HG03520 (cell line): ENCODE measurements around the gene IGF2BP2.
"Not testable (repeated sequence)": the region's sequence is repeated elsewhere in the genome, so short reads cannot be mapped to it uniquely, and the experiment has no call there.

ENCODE experiments used
- ATAC-seq: cut with Tn5 transposase; IDR thresholded peaks from one replicate; pipeline ENCODE4 v1.9.1; 2021; ENCODE audit warnings: mild to moderate bottlenecking, moderate library complexity; ENCODE audit not compliant: unreplicated experiment

Gene IGF2BP2

DNA sequence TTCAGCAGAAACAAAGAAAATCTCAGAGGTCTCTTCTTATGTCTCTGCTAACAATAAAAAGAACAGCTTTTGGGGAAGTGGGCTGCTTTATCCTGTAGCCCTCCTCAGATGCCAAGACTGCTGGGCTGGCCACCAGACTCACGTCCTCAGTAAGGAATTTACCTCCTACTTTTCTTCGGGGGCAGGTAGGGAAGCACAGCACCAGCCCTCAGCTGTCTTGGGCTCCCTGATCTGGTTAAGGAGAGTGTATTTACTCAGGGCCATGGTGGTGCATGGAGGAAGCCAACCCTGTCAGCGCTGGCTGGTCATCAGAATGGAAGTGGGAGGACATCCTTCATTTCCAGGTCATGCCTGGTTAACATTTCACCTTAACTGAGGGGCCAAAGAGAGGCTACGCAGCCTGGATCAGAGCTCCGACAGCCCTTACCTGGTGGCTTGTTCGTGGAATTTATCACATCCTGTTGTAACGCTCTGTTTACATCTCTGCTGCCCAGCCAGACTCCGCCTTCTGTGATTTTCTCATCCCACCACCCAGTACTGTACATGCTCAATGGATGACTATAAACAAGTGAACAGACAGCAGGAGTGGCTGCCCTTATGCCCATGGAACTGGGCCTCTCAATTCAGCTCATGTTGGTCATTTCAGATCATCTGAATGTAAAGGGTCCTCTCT, 108.3 kb downstream of the IGF2BP2 start:
- ATAC-seq = no peak

DNA sequence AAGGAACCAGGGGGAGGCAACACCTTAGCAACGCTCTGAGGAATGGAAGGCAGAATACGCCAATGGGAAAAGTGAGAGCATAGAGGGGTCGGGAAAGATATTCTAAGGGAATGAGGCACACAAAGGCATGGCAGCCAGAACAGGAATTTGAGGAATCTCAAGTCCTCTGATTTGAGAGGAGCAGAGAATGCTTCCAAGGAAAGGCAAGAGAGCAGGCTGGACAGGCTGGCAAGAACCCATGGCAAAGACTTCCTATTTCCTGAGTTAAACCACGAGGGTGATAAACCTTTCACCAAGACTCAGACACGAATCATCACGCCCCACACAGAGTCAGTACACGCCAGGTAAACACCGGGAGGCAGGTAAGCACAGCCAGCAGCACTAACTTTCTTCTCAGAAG, 109.8 kb downstream of the IGF2BP2 start:
- ATAC-seq = no peak

DNA sequence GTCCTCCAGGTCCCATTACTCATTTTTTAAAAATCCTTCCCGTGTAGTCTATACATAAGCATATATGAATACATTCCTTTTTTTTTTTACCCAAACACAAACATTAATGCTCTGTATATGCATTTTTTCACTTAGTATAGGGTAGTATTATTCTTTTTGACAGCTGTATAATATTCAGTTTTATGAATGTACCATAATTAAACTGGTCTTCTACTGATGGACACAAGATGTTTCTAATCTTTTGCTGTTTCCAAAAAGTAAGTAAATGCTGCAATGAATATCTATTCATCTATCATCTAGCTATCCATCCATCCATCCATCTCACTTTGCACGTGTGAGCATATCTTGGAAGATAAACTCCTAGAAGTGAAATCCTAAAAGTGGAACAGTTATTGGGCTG, 110.8 kb downstream of the IGF2BP2 start:
- no peak for ATAC-seq

DNA sequence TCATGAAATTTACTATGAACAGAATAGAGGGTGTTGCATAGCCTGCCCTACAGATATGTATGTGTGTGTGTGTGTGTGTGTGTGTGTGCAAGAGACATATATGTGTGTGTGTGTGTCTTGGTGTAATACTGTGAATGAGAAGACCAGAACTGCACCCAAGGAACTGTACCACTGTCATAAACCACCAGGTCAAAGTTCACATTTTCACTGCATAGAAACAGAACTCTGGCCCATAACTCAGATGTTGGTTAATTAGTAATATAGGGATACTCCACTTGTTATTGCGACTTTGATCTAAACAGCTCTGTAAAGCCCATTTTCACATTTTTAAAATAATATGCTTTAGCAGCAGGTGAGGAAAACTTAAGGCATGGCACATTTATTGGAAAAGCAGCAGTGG, 111.8 kb downstream of the IGF2BP2 start:
- no peak for ATAC-seq

DNA sequence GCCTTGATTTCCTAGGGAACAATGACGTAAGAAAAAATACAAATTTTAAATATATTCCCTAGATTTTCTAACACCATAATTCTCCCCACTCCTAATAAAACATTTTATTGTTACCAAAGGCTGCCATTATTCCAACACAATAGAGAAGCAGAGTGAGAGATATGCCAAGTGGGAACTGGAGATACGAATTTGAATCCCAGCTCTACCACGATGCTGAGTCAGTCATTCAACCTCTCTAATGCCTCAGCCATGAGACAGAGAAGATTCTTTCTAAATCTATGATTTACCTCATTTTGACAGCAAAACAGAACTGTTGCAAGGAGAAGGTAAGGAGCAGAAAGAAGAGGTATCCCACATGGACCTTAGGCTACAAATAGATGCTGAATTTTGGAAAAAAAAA, 112.5 kb downstream of the IGF2BP2 start:
- no peak for ATAC-seq

DNA sequence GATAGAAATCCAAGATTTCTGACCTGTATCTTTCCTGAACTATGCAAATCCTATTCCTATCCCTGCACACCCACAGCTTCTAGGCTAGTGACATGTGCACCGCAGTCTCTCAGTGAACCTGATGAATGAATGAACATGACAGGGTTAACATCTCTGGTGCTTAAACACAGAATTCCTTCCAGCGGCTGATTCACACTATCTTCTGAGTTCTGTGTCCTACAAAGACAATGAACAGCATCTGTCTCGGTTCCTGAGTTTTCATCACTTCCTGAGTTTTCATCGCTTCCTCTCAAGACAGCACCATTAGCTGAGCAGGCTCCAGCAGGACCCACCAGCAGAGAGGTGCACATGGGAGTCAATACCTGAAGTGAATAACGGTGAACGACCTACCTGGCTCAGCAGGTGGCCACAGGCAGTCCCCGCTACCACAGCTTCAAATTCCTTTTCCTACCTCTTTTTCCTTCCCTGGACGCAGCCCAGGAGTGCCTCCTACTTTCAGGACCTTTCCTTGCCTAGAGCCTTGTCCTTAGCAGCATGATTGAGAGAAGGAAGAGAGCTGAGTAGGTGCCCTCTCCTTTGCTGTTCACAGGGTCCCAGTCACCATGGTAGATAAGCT, 113.5 kb downstream of the IGF2BP2 start:
- ATAC-seq = no peak

DNA sequence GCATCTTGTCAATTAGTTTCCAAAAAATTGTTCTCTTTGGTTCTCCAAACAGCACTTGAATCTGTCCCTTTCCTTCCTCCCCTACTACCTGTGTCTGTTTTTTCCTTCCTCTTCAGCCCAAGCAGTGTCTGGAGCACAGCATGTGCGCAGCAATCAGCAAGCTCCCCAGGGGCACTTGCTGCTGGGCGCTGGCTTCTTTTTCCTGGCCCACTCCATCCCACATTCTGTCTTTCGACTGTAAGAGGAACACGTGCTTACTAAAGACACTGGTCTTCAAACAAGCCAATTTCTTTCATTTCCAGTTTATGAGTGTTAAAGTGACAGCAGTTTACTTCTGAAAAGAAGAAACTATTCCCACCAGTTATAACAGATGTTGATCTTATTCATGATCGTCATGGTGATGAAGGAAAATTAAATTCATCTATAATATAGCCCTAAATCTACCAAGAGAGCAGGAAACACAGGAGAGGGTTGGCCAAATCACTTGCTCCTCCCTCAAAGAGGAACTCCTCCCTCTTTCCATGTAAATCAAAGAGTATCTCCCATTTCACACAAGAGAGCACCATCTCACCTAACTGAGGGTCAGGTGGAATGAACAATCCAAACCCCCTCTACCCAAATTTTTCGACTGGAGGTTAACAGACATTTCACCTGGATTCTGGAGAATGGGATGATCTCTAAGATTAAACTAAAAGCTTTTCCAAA, 115.4 kb downstream of the IGF2BP2 start:
- no peak for ATAC-seq

DNA sequence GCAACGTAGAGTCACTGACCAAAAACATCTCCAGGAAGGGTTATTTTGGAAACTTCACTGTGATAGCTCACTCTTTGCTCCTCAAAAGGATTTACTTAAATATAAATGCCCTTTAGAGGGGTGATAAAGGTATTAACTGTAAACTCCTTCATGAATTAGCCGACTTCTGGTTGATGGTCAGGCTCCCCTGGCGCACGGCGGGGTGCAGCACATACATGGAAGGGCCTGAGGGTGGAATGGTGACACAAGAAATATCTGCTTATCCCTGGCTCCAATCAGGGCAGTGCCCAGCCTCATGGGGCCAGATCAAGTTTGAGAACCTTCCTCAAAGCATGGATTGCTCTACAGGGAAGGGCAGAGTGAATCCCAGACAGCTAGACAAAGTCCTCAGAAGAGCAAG, 116.5 kb downstream of the IGF2BP2 start:
- no peak for ATAC-seq

DNA sequence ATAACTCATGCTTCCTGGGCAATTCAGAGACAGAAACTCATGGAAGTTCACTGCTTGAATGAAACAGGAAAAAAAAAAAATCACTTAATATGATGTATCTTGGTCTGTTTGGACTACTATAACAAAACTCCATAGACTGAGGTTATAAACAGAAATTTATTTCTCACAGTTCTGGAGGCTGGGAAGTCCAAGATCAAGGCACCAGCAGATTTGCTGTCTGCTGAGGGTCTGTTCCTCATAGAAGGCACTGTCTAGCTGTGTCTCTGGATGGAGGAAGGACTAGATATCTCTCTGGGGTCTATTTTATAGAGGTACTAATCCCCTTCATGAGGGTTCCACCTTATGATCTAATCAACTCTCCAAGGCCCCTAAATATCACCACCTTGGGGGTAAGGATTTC, 119.3 kb downstream of the IGF2BP2 start:
- ATAC-seq = no peak

DNA sequence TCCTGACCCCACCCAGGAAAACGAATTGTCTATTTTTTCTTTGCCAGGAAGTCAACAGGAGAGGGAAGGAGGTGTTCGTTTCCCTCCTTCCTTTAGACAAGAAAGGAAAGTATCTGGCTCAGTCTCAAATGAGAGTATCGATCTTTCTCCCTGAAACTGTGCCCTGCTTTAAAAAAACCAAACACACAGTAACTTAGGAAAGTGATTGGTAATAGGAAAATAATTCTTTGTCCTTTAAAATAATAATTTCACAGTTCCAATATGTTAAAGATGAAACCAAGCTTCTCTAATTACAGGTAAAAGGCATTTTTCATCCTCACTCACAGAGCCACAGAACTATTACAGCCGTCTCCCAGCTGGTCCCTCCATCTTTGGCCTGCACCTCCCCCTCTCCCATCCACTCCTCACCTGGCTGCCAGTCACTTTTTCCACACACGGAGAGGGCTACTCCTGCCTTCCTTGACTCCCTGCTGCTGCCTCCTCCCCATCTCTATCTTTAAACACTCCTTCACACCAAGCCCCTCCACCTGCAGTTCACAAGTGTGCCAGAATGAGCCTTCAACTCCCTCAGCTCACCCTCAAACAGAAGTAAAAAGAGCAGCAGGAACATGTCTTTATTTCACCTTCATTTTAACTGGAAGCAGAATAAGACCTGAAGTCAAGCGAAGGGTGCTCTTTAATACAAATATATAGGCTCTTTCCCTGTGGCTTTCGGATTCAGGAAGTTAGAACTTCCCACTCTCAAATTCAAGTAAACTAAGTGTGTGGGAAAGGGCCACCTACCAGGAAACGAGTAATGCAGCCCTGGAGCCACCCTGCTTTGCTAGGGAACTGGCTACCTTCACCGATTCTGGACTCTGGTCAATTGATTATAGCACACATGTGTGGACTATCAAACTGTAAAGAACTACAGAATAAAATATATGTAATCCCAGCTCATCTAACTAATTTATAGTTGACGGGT, 122.3 kb downstream of the IGF2BP2 start:
- no peak for ATAC-seq

DNA sequence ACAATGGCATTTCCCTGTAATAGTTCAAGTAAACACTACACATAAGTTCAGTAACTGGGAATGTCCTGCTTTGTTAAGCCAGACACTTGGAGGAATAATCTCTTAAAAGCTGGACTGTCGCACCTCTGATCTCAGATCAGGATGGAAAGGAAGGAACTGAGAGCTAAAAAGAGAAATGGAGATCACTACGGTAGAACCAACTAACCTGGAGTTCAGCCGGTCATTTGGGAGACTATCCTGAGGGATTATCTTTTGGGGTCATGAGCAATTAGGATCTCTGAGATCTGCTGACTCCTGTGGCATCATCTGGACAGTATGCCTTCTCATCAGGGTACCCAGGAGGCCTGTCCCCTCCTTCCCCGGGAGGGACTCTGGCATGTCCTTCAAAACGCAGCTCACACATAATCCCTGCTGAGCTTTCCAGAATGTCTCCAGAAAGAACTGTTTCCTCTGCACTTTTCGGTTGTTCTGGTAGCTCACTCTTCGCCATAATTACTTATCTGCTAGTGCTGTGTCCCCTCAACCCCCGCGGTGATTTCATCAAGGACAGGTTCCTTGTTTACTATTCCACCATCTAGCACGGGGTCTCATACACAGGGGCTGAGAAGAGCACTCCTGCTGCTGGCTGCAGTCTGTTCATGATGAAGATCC, 123.1 kb downstream of the IGF2BP2 start:
- ATAC-seq = no peak

DNA sequence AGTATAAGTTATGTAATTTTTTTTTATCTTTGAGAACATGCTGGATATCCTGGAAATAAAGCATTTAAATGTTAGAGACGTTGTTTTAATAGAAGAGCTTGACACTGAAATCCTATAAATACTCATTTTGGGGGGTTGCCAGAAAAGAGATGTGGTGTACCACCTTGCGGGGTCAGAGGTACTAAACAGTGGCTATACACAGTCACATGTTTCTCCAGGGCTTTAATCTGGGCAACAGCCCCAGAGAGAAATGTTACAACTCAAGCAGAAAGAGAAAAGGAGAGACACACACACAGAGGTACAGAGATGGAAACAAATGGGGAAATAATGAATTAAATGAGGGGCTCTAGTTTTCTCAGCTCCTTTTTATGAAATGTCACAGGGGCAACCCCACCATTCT, 124.9 kb downstream of the IGF2BP2 start:
- no peak for ATAC-seq

DNA sequence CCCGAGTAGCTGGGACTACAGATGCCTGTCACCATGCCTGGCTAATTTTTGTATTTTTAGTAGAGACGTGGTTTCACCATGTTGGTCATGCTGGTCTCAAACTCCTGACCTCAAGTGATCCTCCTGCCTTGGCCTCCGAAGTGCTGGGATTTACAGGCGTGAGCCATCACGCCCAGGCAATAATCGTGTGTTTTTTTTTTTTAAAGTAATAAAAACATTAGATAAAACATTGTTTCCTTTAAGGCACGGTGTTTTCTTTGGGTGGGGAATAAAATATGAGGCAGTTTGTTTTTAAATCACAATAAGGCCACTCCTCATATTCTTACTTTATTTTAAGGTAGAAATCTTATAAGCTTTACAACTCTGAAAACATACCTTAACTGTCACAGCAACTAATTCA, 127.6 kb downstream of the IGF2BP2 start:
- not testable (repeated sequence) for ATAC-seq

DNA sequence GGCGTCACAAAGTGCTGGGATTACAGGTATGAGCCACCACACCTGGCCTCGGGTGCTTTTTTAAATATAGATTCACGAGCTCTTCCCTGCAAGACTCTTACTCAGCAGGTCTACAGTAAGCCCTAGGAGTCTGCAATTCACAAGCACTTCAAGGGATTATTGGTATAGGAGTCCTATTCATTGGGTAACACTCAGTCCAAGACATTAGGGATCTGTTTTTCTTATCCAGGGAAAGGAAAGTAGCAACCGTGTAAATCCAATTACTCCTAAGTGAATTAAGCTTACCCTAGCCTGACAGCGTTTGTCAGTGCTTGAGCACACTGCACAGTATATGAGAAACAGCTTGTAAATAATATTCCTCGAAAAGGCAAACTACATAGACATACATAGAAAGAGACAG, 128.8 kb downstream of the IGF2BP2 start:
- no peak for ATAC-seq

DNA sequence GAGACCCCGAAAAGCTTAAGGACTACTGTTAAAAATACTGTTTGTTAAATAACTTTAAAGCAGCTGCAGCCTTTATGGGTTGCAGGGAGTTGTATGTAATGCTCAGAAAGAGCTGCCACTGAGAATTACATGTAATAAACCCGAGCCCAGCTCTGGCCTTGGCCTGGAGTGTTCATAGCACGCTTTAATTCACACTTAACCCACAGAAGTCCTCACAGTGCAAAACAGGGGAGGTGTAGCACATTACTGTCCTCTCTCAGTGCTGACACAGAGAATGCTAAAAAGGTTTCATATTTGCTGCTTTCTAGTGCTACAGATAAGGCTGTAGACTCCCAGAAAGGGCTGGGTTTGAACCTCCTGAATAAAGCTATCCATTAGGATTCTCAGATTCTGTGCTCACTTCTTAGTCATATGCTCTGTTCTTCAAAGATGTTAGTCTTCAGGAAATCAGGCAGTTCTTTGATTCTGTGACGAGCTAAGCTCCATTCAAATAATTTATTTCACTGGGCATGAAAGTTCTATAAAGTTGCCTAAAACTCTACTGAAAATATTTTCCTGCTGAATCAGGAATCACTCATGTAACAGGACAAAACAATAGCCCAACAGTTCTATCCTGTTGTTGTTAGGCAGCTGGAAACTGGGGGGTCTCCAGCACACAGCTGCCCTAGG, 130.7 kb downstream of the IGF2BP2 start:
- ATAC-seq = no peak

DNA sequence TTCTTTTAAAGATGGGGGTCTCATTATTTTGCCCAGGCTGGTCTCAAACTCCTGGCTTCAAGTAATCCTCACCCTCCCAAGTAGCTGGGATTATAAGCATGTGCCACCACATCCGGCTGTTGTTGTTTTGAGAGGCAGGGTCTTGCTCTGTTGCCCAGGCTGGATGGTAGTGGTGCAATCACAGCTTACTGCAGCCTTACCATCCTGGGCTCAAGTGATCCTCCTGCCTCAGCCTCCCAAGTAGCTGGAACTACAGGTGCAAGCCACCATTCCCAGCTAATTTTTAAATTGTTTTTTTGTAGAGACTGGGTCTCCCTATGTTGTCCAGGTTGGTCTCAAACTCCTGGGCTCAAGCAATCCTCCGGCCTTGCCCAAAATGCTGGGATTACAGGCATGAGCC, 133.2 kb downstream of the IGF2BP2 start:
- ATAC-seq = no peak

DNA sequence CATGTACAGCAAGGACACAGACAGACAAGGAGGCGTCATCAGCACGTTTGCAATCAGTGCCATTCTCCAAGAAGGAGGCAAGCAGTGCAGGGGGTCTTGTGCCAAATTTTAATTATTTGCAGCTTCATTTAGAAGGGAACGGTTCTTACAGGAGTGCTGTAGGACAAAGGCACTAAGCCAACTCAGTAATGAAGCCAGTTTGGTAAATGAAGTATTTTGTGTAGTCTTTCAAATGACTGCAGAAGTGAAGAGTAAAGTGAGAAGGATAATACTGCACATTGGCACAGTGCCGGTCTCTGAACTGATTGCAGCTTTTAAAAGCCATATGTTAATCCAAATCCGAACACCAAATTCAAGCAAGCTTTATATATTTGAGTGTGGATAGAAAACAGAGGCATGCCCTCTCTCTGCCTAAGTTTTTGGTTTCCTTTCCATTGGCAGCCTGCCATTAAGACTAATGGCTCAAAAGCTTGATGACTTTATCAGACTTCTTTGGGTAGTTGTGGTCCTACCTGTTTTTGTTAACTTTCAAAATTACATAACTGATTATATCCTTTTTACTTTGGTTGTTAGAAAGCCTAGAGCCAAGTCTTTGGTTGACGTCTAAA, 137.5 kb downstream of the IGF2BP2 start:
- ATAC-seq = no peak

DNA sequence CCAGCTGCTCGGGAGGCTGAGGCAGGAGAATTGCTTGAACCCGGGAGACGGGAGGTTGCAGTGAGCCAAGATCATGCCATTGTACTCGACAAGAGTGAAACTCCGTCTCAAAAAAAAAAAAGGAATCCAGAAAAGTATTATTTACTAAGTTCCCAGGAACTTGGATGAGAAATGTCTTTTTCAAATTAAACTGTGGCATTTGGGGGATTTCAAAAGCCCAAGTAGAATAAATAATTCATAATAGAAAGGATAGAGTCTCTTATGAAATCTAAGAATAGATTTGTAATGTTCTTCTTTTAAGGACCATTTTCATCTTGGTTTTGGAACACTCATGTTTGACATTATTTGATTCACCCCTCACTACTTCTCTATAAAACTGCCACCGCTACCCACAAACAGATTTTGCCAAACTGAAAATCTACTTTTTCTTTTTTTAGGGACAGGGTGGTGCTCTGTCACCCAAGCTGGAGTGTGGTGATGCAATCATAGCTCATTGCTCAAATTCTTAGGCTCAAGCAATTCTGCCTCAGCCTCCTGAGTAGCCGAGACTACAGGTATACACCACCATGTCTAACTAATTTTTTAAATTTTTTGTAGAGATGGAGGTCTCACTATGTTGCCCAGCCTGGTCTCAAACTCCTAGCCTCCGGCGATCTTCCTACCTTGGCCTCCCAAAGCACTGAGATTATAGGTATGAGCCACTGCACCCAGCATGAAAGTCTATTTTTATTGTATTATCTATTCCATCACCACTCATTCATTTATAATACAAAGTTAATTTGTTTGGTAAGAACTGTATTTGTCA, 139.4 kb downstream of the IGF2BP2 start:
- ATAC-seq = no peak

DNA sequence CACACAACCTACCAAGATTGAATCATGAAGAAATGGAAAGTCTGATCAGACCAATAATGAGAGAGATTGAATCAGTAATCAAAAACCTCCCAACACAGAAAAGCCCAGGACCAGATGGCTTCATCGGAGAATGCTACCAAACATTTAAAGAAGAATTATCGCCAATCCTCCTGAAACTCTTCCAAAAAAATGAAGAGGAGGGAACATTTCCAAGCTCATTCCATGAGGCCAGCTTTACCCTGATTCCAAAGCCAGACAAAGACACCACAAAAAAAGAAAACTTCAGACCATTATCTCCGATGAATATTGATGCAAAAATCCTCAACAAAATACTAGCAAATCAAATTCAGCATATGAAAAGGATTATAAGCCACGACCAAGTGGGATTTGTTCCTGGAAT, 144.6 kb downstream of the IGF2BP2 start:
- ATAC-seq = no peak
